G401 (cell line): Measurements from ENCODE around the gene CHD2. TPM values are rescaled to one million over a fixed set of nuclear protein-coding genes. Genes with fewer than 3 reads are reported as not detected.

Source experiments
- DNase-seq: peaks from one replicate; pipeline ENCODE4 v3.0.0-alpha.2; 2015; ENCODE audit warnings: low spot score
- in situ Hi-C: cut with HindIII; loops from 2 replicates; pipeline ENCODE4 v1.10.0; 2016; ENCODE audit warnings: low sequenced_read_pairs, mixed read lengths
- total RNA-seq: library from RNA; depleted of rRNA; stranded (reverse); fragments of >200 nt; shearing (Covaris generic); gene quantifications from 2 replicates; pipeline ENCODE4 v1.2.3, GENCODE V29; 2014

Gene CHD2
- total RNA-seq, 1 experiment from 2014 or later = 38.9 TPM

- peak; percentile 30 for DNase-seq
- in situ Hi-C loops = no loop called here
Measured at GRCh38 chr15:92884436-92885223, 15.5 kb upstream of the CHD2 start.

- in situ Hi-C loops = no loop called here
- peak; percentile 18 for DNase-seq
Measured at GRCh38 chr15:92885224-92886041, 14.7 kb upstream of the CHD2 start.

- in situ Hi-C loops = no loop called here
- DNase-seq = peak; percentile 43
Measured at GRCh38 chr15:92886042-92886537, 14.0 kb upstream of the CHD2 start.

GRCh38 chr15:92886815-92887214 lies 13.3 kb upstream of the CHD2 start:
- no peak for DNase-seq
- in situ Hi-C loops = no loop called here

- DNase-seq = no peak
- in situ Hi-C loops = no loop called here
Measured at GRCh38 chr15:92887869-92888268, 12.3 kb upstream of the CHD2 start.

GRCh38 chr15:92889390-92890107 lies 10.6 kb upstream of the CHD2 start:
- in situ Hi-C loops = no loop called here

GRCh38 chr15:92891533-92892200 lies 8.5 kb upstream of the CHD2 start:
- in situ Hi-C loops = no loop called here
- no peak for DNase-seq

More at GRCh38 chr15:92889390-92890107, 10.6 kb upstream of the CHD2 start:
- no peak for DNase-seq

- in situ Hi-C loops = no loop called here
Measured at GRCh38 chr15:92892201-92892555, 7.9 kb upstream of the CHD2 start.

GRCh38 chr15:92893200-92893599 lies 6.9 kb upstream of the CHD2 start:
- no peak for DNase-seq
- in situ Hi-C loops = no loop called here

More at GRCh38 chr15:92892201-92892555, 7.9 kb upstream of the CHD2 start:
- DNase-seq = no peak

- no peak for DNase-seq
- in situ Hi-C loops = no loop called here
Measured at GRCh38 chr15:92896561-92896960, 3.6 kb upstream of the CHD2 start.

- in situ Hi-C loops = no loop called here
- DNase-seq = no peak
Measured at GRCh38 chr15:92897620-92898019, 2.5 kb upstream of the CHD2 start.

GRCh38 chr15:92898988-92899582 lies 1.0 kb upstream of the CHD2 start:
- in situ Hi-C loops = no loop called here
- no peak for DNase-seq

GRCh38 chr15:92899601-92899947 lies 550 bp upstream of the CHD2 start:
- in situ Hi-C loops = no loop called here
- DNase-seq = no peak

- no peak for DNase-seq
- in situ Hi-C loops = no loop called here
Measured at GRCh38 chr15:92900731-92901071, 577 bp downstream of the CHD2 start.

- in situ Hi-C loops = no loop called here
- DNase-seq = no peak
Measured at GRCh38 chr15:92901072-92901761, 1.1 kb downstream of the CHD2 start.

- in situ Hi-C loops = no loop called here
- no peak for DNase-seq
Measured at GRCh38 chr15:92901995-92902394, 1.9 kb downstream of the CHD2 start.

- no peak for DNase-seq
- in situ Hi-C loops = no loop called here
Measured at GRCh38 chr15:92902737-92903593, 2.8 kb downstream of the CHD2 start.

- no peak for DNase-seq
- in situ Hi-C loops = no loop called here
Measured at GRCh38 chr15:92903631-92903965, 3.5 kb downstream of the CHD2 start.
